ENCODE data around the gene IAH1. TPM values are rescaled to one million over a fixed set of nuclear protein-coding genes. Genes with fewer than 3 reads are reported as not detected.

The IAH1 gene
- total and polyA plus RNA-seq, 9 of the 15 experiments (the other 6 are each of a cell fraction or from before 2014, with no cell fraction given): 0.04 to 19.3 (median 0.36) TPM; not detected in 3

DNA sequence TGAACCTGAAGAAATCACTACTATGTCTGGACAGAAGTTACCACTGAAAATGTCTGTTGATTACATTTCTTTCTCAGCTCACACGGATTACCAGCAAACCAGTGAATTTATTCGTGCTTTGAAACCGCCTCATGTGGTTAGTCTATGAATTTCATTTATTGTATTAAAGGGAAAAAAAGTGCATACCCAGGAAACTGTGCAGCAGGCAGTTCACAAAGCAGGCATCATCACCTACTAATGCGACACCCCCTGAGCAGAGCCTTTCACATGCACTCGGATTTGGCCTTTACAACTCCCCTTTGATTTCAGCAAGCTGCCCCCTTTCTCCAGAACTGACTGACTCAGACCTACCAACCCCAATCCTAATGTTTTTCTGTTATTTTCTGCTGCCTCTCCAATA lies 30.8 kb upstream of the IAH1 start:
- no peak for ATAC-seq
- no TSS peak for BruUV-seq (replicated peaks)
- Histone ChIP-seq H3K4me1 (replicated peaks in 1 of 2; ENCODE audit: control insufficient read depth in 2 of 2, insufficient read depth in 2 of 2, low read length in 2 of 2) (no peaks in the 10 kb centered on the region), H3K27ac (ENCODE audit: extremely low read depth, low read depth, low read length) (no peak overlapping the region), H4K20me1 (replicated peaks; ENCODE audit: control insufficient read depth, insufficient read depth, low read length) (no peaks in the 10 kb centered on the region), H3K9ac (ENCODE audit: insufficient read depth in 1 of 2, low read depth in 2 of 2, low read length in 2 of 2) (no peak overlapping the region), H2AFZ (ENCODE audit: low read depth, low read length) (no peak overlapping the region), H3K4me2 (ENCODE audit: insufficient read depth, low read length) (no peak overlapping the region), H3K36me3 (ENCODE audit: control insufficient read depth, insufficient read depth, low read length) (peaks cover 79% of the 10 kb centered on the region), H3K9me1 (ENCODE audit: control insufficient read depth, insufficient read depth, low read length) (no peaks in the 10 kb centered on the region), H3K4me3 (no peak overlapping the region), H3K79me2 (ENCODE audit: control insufficient read depth, insufficient read depth, low read length) (no peaks in the 10 kb centered on the region), H3K9me3 (replicated peaks; ENCODE audit: control insufficient read depth, insufficient read depth, low read depth, low read length) (no peaks in the 10 kb centered on the region), H3K27me3 (ENCODE audit: control insufficient read depth in 2 of 2, insufficient read depth in 2 of 2, low read length in 2 of 2) (no peaks in the 10 kb centered on the region)
- ChIA-PET POLR2A (interaction anchor here (0.8 to 1.9 kb wide), 2 partner anchors 9 to 11 kb away, joined by 3 to 6 read pairs; no protein-coding TSS in a partner anchor), CTCF (ENCODE audit: low intra/inter-chr PET ratio) (no interaction called here)
- DNase-seq (ENCODE audit: extremely low read depth in 1 of 4, low spot score in 3 of 4): no peak
- intact Hi-C loops (cut with micrococcal nuclease): no loop called here
- in situ Hi-C loops (cut with MboI): no loop called here
- FAIRE-seq: no peak
- no peak for TF ChIP-seq MCM7 (IDR thresholded peaks at IDR 0.05)
- TF ChIP-seq, protein P1, sequence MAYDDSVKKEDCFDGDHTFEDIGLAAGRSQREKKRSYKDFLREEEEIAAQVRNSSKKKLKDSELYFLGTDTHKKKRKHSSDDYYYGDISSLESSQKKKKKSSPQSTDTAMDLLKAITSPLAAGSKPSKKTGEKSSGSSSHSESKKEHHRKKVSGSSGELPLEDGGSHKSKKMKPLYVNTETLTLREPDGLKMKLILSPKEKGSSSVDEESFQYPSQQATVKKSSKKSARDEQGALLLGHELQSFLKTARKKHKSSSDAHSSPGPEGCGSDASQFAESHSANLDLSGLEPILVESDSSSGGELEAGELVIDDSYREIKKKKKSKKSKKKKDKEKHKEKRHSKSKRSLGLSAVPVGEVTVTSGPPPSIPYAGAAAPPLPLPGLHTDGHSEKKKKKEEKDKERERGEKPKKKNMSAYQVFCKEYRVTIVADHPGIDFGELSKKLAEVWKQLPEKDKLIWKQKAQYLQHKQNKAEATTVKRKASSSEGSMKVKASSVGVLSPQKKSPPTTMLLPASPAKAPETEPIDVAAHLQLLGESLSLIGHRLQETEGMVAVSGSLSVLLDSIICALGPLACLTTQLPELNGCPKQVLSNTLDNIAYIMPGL (CRISPR knock-in tag; IDR thresholded peaks at IDR 0.05): no peak
- no peak for TF ChIP-seq ZNF184 (CRISPR knock-in tag; IDR thresholded peaks at IDR 0.05)
- no peak for TF ChIP-seq ZNF551 (CRISPR knock-in tag; IDR thresholded peaks at IDR 0.05)
- TF ChIP-seq TCFL5 (CRISPR knock-in tag; conservative IDR thresholded peaks at IDR 0.05): no peak
- TF ChIP-seq ILF3 (IDR thresholded peaks at IDR 0.05; ENCODE audit: borderline replicate concordance): no peak
- no peak for TF ChIP-seq ZNF347 (CRISPR knock-in tag; IDR thresholded peaks at IDR 0.05; ENCODE audit: low read depth)
- TF ChIP-seq, protein P2, sequence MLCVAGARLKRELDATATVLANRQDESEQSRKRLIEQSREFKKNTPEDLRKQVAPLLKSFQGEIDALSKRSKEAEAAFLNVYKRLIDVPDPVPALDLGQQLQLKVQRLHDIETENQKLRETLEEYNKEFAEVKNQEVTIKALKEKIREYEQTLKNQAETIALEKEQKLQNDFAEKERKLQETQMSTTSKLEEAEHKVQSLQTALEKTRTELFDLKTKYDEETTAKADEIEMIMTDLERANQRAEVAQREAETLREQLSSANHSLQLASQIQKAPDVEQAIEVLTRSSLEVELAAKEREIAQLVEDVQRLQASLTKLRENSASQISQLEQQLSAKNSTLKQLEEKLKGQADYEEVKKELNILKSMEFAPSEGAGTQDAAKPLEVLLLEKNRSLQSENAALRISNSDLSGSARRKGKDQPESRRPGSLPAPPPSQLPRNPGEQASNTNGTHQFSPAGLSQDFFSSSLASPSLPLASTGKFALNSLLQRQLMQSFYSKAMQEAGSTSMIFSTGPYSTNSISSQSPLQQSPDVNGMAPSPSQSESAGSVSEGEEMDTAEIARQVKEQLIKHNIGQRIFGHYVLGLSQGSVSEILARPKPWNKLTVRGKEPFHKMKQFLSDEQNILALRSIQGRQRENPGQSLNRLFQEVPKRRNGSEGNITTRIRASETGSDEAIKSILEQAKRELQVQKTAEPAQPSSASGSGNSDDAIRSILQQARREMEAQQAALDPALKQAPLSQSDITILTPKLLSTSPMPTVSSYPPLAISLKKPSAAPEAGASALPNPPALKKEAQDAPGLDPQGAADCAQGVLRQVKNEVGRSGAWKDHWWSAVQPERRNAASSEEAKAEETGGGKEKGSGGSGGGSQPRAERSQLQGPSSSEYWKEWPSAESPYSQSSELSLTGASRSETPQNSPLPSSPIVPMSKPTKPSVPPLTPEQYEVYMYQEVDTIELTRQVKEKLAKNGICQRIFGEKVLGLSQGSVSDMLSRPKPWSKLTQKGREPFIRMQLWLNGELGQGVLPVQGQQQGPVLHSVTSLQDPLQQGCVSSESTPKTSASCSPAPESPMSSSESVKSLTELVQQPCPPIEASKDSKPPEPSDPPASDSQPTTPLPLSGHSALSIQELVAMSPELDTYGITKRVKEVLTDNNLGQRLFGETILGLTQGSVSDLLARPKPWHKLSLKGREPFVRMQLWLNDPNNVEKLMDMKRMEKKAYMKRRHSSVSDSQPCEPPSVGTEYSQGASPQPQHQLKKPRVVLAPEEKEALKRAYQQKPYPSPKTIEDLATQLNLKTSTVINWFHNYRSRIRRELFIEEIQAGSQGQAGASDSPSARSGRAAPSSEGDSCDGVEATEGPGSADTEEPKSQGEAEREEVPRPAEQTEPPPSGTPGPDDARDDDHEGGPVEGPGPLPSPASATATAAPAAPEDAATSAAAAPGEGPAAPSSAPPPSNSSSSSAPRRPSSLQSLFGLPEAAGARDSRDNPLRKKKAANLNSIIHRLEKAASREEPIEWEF (CRISPR knock-in tag; IDR thresholded peaks at IDR 0.05): no peak
- TF ChIP-seq, protein P3, sequence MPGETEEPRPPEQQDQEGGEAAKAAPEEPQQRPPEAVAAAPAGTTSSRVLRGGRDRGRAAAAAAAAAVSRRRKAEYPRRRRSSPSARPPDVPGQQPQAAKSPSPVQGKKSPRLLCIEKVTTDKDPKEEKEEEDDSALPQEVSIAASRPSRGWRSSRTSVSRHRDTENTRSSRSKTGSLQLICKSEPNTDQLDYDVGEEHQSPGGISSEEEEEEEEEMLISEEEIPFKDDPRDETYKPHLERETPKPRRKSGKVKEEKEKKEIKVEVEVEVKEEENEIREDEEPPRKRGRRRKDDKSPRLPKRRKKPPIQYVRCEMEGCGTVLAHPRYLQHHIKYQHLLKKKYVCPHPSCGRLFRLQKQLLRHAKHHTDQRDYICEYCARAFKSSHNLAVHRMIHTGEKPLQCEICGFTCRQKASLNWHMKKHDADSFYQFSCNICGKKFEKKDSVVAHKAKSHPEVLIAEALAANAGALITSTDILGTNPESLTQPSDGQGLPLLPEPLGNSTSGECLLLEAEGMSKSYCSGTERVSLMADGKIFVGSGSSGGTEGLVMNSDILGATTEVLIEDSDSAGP (CRISPR knock-in tag; IDR thresholded peaks at IDR 0.05): no peak
- TF ChIP-seq, protein P4, sequence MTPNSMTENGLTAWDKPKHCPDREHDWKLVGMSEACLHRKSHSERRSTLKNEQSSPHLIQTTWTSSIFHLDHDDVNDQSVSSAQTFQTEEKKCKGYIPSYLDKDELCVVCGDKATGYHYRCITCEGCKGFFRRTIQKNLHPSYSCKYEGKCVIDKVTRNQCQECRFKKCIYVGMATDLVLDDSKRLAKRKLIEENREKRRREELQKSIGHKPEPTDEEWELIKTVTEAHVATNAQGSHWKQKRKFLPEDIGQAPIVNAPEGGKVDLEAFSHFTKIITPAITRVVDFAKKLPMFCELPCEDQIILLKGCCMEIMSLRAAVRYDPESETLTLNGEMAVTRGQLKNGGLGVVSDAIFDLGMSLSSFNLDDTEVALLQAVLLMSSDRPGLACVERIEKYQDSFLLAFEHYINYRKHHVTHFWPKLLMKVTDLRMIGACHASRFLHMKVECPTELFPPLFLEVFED (CRISPR knock-in tag; conservative IDR thresholded peaks at IDR 0.05): no peak
- WGBS (ENCODE audit: insufficient coverage, low coverage, missing lambda C conversion rate): 82% methylated on average over 5 of the region's 5 CpGs

Data from K562 (cell line).